Esophagus muscularis mucosa (tissue), 4 donors: ENCODE results near the gene NOL3.

Experiments
- CTCF ChIP-seq, 3 experiments: fragments of 200-600 bp in 2 of 3; fragments of 450-650 bp in 1 of 3; sonication (generic) in 2 of 3; IDR thresholded peaks; one replicate each; pipeline ENCODE4 v1.5.1; 2017 to 2019; ENCODE audit warnings: antibody characterized with exemption in 3 of 3, mild to moderate bottlenecking in 2 of 3, moderate library complexity in 1 of 3
- EP300 ChIP-seq: sonication (generic); formaldehyde crosslinking; IDR thresholded peaks from one replicate; pipeline ENCODE4 v1.6.1; 2017; ENCODE audit warnings: antibody characterized with exemption
- POLR2A ChIP-seq: fragments of 450-650 bp; IDR thresholded peaks from one replicate; pipeline ENCODE4 v1.6.1; 2017; ENCODE audit warnings: antibody characterized with exemption, moderate library complexity, mild to moderate bottlenecking, low read depth
- POLR2AphosphoS5 ChIP-seq, 2 donors: sonication (generic); formaldehyde crosslinking; IDR thresholded peaks; one replicate each; pipeline ENCODE4 v1.6.1; 2017; ENCODE audit warnings: antibody characterized with exemption in 2 of 2

DNA sequence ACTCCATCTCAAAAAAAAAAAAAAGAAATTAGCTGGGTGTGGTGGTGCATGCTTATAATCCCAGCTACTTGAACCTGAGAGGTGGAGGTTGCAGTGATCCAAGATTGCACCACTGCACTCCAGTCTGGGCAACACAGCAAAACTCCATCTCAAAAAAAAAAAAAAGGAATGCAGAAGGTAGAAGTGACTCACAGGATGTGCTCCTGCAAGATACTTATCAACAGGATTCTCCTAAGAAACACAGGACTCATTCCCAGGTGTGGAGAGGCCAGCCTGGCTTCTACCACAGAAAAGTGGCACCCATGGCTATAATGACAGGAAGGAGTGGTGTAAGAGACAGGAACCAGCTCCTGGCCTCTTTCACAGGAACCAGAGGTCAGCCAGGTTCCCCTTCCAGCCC, 42.4 kb downstream of the NOL3 start:
- TF ChIP-seq CTCF (IDR thresholded peaks at IDR 0.05): no peak
- no peak for TF ChIP-seq POLR2A
- no peak for TF ChIP-seq POLR2AphosphoS5 (IDR thresholded peaks at IDR 0.05)
- TF ChIP-seq EP300: no peak
